Fibroblast of lung (primary cell): ENCODE results near the gene SLC30A5. TPM values are rescaled to one million over a fixed set of nuclear protein-coding genes. Genes with fewer than 3 reads are reported as not detected.

Experiments used
- DNase-seq, 2 donors: peaks; one replicate each; pipeline versions ENCODE4 v3.0.0 to v3.0.0-alpha.2; 2010; ENCODE audit warnings: low read depth in 2 of 2
- H2AFZ ChIP-seq: 2 replicates; pipeline ENCODE4 v1.5.1; 2012; ENCODE audit warnings: low read length, control low read depth, inconsistent platforms
- H3K27ac ChIP-seq: 2 replicates; pipeline ENCODE4 v1.5.1; 2011; ENCODE audit warnings: low read length, control low read depth; ENCODE audit not compliant: insufficient read depth
- H3K27me3 ChIP-seq: 2 replicates; pipeline ENCODE4 v1.5.1; 2011; ENCODE audit warnings: mild to moderate bottlenecking, low read length; ENCODE audit not compliant: control insufficient read depth, insufficient read depth
- H3K36me3 ChIP-seq: 2 replicates; pipeline ENCODE4 v1.5.1; 2011; ENCODE audit warnings: low read length; ENCODE audit not compliant: control insufficient read depth, insufficient read depth
- H3K4me1 ChIP-seq: 2 replicates; pipeline ENCODE4 v1.5.1; 2011; ENCODE audit warnings: low read length; ENCODE audit not compliant: control insufficient read depth, insufficient read depth; ENCODE audit errors: extremely low read depth
- H3K4me2 ChIP-seq: 2 replicates; pipeline ENCODE4 v1.5.1; 2011; ENCODE audit warnings: low read length, control low read depth; ENCODE audit not compliant: insufficient read depth; ENCODE audit errors: extremely low read depth
- H3K4me3 ChIP-seq, 4 experiments: fragments of 200-600 bp in 1 of 4; sonication (generic) in 1 of 4; replicated peaks in 1 of 4; 2 replicates each; pipeline ENCODE4 v1.5.1; 2011 to 2016; ENCODE audit warnings: low read length in 4 of 4, low read depth in 3 of 4, mild to moderate bottlenecking in 3 of 4, control low read depth in 2 of 4, inconsistent platforms in 1 of 4, mixed read lengths in 1 of 4; ENCODE audit not compliant: insufficient read depth in 1 of 4; ENCODE audit errors: control extremely low read depth in 1 of 4
- H3K79me2 ChIP-seq: 2 replicates; pipeline ENCODE4 v1.5.1; 2012; ENCODE audit warnings: mild to moderate bottlenecking, low read length, inconsistent platforms; ENCODE audit not compliant: control insufficient read depth, insufficient read depth
- H3K9ac ChIP-seq: 2 replicates; pipeline ENCODE4 v1.5.1; 2011; ENCODE audit warnings: mild to moderate bottlenecking, low read length, control low read depth; ENCODE audit not compliant: insufficient read depth
- H3K9me3 ChIP-seq: 2 replicates; pipeline ENCODE4 v1.5.1; 2012; ENCODE audit warnings: low read depth, low read length; ENCODE audit not compliant: control insufficient read depth, insufficient read depth
- H4K20me1 ChIP-seq: 2 replicates; pipeline ENCODE4 v1.5.1; 2011; ENCODE audit warnings: low read length; ENCODE audit not compliant: control insufficient read depth, insufficient read depth; ENCODE audit errors: extremely low read depth
- CTCF ChIP-seq, 2 donors: IDR thresholded peaks in 1 of 2; conservative IDR thresholded peaks in 1 of 2; 1 replicate in 1 of 2; 2 replicates in 1 of 2; pipeline ENCODE4 v1.5.1; 2011 to 2012; ENCODE audit warnings: low read length in 2 of 2, control low read depth in 1 of 2, inconsistent platforms in 1 of 2, low read depth in 1 of 2, mild to moderate bottlenecking in 1 of 2
- EZH2 ChIP-seq: IDR thresholded peaks from 2 replicates; pipeline ENCODE4 v1.5.1; 2012; ENCODE audit warnings: low read length, control low read depth, mild to moderate bottlenecking; ENCODE audit errors: missing control alignments
- polyA plus RNA-seq, 2 donors: library from polyadenylated mRNA; depleted of rRNA in 1 of 2; stranded (reverse) in 1 of 2; unstranded in 1 of 2; fragments of >200 nt; gene quantifications; 2 replicates each; pipeline ENCODE4 v1.2.1, GENCODE V29; 2011 to 2012; ENCODE audit warnings: missing spikeins in 1 of 2
- total RNA-seq: library from RNA; depleted of rRNA; stranded (reverse); fragments of >200 nt; gene quantifications from 2 replicates; pipeline ENCODE4 v1.2.1, GENCODE V29; 2014

SLC30A5 gene
- total and polyA plus RNA-seq, 2 donors (not counting 1 experiment from before 2014, with no cell fraction given): 48.0 to 97.1 TPM

GRCh38 chr5:69170495-69170894, 76.7 kb downstream of the SLC30A5 start:
- DNase-seq: peak in 1 of 2 donors; percentile 12

GRCh38 chr5:69170969-69171368, 77.2 kb downstream of the SLC30A5 start:
- no peak for DNase-seq
- H3K9me3 ChIP-seq: no peaks in the 10 kb centered on the region
- no peaks in the 10 kb centered on the region for H3K27me3 ChIP-seq
- no peak overlapping the region for H3K4me2 ChIP-seq
- no peak overlapping the region for H3K4me3 ChIP-seq
- no peaks in the 10 kb centered on the region for H4K20me1 ChIP-seq
- peaks cover 8% of the 10 kb centered on the region for H3K36me3 ChIP-seq
- peaks cover 37% of the 10 kb centered on the region for H3K79me2 ChIP-seq
- H2AFZ ChIP-seq: no peak overlapping the region
- no peak overlapping the region for H3K9ac ChIP-seq
- no peak overlapping the region for H3K27ac ChIP-seq
- H3K4me1 ChIP-seq: peaks cover 3% of the 10 kb centered on the region
- no peak for TF ChIP-seq CTCF (conservative IDR thresholded peaks at IDR 0.05 in 1 of 2, IDR thresholded peaks at IDR 0.05 in 1 of 2; ENCODE audit: low read depth in 1 of 2, low read length in 2 of 2)
- no peak for TF ChIP-seq EZH2

More at GRCh38 chr5:69170495-69170894, 76.7 kb downstream of the SLC30A5 start:
- H3K4me1 ChIP-seq: peaks cover 3% of the 10 kb centered on the region
- no peaks in the 10 kb centered on the region for H3K9me3 ChIP-seq
- H3K27ac ChIP-seq: no peak overlapping the region
- no peaks in the 10 kb centered on the region for H4K20me1 ChIP-seq
- no peak overlapping the region for H3K4me3 ChIP-seq
- peaks cover 37% of the 10 kb centered on the region for H3K79me2 ChIP-seq
- H3K9ac ChIP-seq: no peak overlapping the region
- no peak overlapping the region for H3K4me2 ChIP-seq
- H3K27me3 ChIP-seq: no peaks in the 10 kb centered on the region
- TF ChIP-seq EZH2 (no peak), CTCF (conservative IDR thresholded peaks at IDR 0.05 in 1 of 2, IDR thresholded peaks at IDR 0.05 in 1 of 2; ENCODE audit: low read depth in 1 of 2, low read length in 2 of 2) (no peak)
- no peak overlapping the region for H2AFZ ChIP-seq
- peaks cover 7% of the 10 kb centered on the region for H3K36me3 ChIP-seq

Other genes starting within 250 kb of the SLC30A5 start
- 8.2 and 74.3 TPM in 2 replicates for gene CCNB1, start 73.1 kb downstream of the SLC30A5 start, total RNA-seq
- 46.8 and 166 TPM in 2 replicates for gene CCNB1, start 73.1 kb downstream of the SLC30A5 start, polyA plus RNA-seq
- 4.1 and 10.9 TPM in 2 replicates for gene CENPH, start 95.6 kb downstream of the SLC30A5 start, total RNA-seq
- 7.1 and 16.6 TPM in 2 replicates for gene CENPH, start 95.6 kb downstream of the SLC30A5 start, polyA plus RNA-seq
- 43.7 and 74.3 TPM in 2 replicates for gene CDK7, start 140.9 kb downstream of the SLC30A5 start, total RNA-seq
- gene CDK7, start 140.9 kb downstream of the SLC30A5 start, polyA plus RNA-seq: 67.7 and 95.4 TPM in 2 replicates
- 7.7 and 8.3 TPM in 2 replicates for gene CCDC125, start 238.8 kb downstream of the SLC30A5 start, total RNA-seq
- 2.2 and 4.2 TPM in 2 replicates for gene CCDC125, start 238.8 kb downstream of the SLC30A5 start, polyA plus RNA-seq